Measurements from ENCODE around the gene CCDC187.

DNA sequence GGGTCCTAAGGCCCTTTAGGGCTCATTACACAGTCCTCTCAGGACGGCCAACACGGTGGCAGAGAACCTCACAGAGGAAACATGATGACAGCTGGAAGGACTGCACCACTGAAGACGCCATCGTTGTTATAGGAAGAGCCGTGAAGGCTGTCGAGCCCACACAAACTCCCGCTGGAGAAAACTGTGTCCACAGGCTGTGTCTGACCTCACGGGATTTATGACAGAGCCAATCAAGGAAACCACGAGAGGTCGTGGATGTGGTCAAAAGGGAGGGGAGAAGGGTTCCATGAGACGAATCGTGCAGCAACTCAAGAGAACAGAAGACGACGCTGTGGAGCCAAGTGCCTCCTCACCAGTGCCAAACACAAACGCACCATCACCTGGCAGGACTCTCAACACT is 70.5 kb downstream of the CCDC187 start:
- TF ChIP-seq, protein P1, sequence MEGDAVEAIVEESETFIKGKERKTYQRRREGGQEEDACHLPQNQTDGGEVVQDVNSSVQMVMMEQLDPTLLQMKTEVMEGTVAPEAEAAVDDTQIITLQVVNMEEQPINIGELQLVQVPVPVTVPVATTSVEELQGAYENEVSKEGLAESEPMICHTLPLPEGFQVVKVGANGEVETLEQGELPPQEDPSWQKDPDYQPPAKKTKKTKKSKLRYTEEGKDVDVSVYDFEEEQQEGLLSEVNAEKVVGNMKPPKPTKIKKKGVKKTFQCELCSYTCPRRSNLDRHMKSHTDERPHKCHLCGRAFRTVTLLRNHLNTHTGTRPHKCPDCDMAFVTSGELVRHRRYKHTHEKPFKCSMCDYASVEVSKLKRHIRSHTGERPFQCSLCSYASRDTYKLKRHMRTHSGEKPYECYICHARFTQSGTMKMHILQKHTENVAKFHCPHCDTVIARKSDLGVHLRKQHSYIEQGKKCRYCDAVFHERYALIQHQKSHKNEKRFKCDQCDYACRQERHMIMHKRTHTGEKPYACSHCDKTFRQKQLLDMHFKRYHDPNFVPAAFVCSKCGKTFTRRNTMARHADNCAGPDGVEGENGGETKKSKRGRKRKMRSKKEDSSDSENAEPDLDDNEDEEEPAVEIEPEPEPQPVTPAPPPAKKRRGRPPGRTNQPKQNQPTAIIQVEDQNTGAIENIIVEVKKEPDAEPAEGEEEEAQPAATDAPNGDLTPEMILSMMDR (IDR thresholded peaks at IDR 0.05 in 8 of 11, conservative IDR thresholded peaks at IDR 0.05 in 3 of 11): no peak
- TF ChIP-seq POLR2AphosphoS5 (IDR thresholded peaks at IDR 0.05) (no peak), POLR2A (IDR thresholded peaks at IDR 0.05) (no peak)

All from spleen (tissue), 7 donors.